ENCODE results near the gene XIRP1.

XIRP1 gene

GRCh38 chr3:39216176-39216790 is 23.9 kb upstream of the XIRP1 start:
- H3K9me3 Mint-ChIP-seq = no peaks in the 10 kb centered on the region
- peak overlapping the region; percentile 9 for H3K27ac Mint-ChIP-seq
- H3K36me3 Mint-ChIP-seq (ENCODE audit: low read depth) = peaks cover 6% of the 10 kb centered on the region
- H3K4me1 Mint-ChIP-seq (ENCODE audit: low read depth) = peaks cover 42% of the 10 kb centered on the region
- H3K27me3 Mint-ChIP-seq (ENCODE audit: low read depth) = peaks cover 41% of the 10 kb centered on the region
- peak overlapping the region; percentile 23 for H3K4me3 Mint-ChIP-seq

DNA sequence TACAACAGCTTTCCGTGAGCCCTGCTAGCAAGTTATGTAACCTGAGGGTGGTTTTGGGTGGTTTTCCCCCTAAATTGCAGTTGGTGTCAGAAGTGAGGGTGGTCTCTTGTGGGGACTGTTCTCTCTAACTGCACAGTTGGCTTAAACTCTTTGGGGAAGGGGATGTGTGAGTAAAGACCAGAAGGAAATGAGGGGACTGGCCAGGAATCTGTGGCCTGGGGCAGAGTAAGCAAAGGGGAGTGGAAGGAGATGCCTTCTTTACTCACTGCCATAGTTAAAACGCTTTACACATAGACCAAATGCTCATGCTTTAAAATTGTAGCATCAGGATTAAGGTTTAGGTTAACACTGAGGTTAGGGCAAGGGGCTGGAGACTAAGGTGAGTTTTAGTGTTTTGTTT is 21.2 kb upstream of the XIRP1 start:
- H3K27me3 Mint-ChIP-seq (ENCODE audit: low read depth) = peaks cover 28% of the 10 kb centered on the region
- H3K36me3 Mint-ChIP-seq (ENCODE audit: low read depth) = peaks cover 8% of the 10 kb centered on the region
- peaks cover 9% of the 10 kb centered on the region for H3K9me3 Mint-ChIP-seq
- peaks cover 33% of the 10 kb centered on the region for H3K4me1 Mint-ChIP-seq (ENCODE audit: low read depth)
- H3K4me3 Mint-ChIP-seq = no peak overlapping the region
- no peak overlapping the region for H3K27ac Mint-ChIP-seq

GRCh38 chr3:39212665-39213064 is 20.3 kb upstream of the XIRP1 start:
- H3K27me3 Mint-ChIP-seq (ENCODE audit: low read depth) = peaks cover 25% of the 10 kb centered on the region
- peaks cover 40% of the 10 kb centered on the region for H3K4me1 Mint-ChIP-seq (ENCODE audit: low read depth)
- peaks cover 9% of the 10 kb centered on the region for H3K9me3 Mint-ChIP-seq
- H3K27ac Mint-ChIP-seq = no peak overlapping the region
- H3K4me3 Mint-ChIP-seq = no peak overlapping the region
- peaks cover 10% of the 10 kb centered on the region for H3K36me3 Mint-ChIP-seq (ENCODE audit: low read depth)

- peaks cover 32% of the 10 kb centered on the region for H3K4me1 Mint-ChIP-seq (ENCODE audit: low read depth)
- no peak overlapping the region for H3K27ac Mint-ChIP-seq
- no peak overlapping the region for H3K4me3 Mint-ChIP-seq
- peaks cover 9% of the 10 kb centered on the region for H3K9me3 Mint-ChIP-seq
- H3K27me3 Mint-ChIP-seq (ENCODE audit: low read depth) = peaks cover 24% of the 10 kb centered on the region
- H3K36me3 Mint-ChIP-seq (ENCODE audit: low read depth) = peaks cover 7% of the 10 kb centered on the region
These were observed 19.1 kb upstream of the XIRP1 start for GRCh38 chr3:39211332-39212130.

DNA sequence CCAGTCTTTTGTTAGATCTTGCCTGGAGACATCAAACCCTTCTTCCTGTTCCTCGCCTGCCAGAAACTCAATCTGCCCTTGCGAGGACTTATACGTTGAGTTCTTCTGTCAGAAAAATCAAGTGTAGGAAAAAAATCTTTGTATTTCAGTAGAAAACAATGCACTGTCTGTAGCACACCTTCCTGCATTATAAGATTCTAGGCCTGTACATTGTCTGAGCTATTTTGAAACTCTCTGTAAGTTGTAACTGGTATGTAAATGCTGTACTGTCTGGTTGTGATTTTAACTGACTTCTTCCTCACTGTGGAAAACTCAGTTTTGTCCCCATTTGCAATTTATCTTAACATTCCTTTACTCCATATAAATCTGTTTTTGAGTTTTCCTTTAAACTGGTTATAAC is 17.7 kb upstream of the XIRP1 start:
- Mint-ChIP-seq H3K36me3 (ENCODE audit: low read depth) (peaks cover 6% of the 10 kb centered on the region), H3K9me3 (peaks cover 9% of the 10 kb centered on the region), H3K27me3 (ENCODE audit: low read depth) (peaks cover 33% of the 10 kb centered on the region), H3K27ac (no peak overlapping the region), H3K4me1 (ENCODE audit: low read depth) (peaks cover 24% of the 10 kb centered on the region), H3K4me3 (no peak overlapping the region)

DNA sequence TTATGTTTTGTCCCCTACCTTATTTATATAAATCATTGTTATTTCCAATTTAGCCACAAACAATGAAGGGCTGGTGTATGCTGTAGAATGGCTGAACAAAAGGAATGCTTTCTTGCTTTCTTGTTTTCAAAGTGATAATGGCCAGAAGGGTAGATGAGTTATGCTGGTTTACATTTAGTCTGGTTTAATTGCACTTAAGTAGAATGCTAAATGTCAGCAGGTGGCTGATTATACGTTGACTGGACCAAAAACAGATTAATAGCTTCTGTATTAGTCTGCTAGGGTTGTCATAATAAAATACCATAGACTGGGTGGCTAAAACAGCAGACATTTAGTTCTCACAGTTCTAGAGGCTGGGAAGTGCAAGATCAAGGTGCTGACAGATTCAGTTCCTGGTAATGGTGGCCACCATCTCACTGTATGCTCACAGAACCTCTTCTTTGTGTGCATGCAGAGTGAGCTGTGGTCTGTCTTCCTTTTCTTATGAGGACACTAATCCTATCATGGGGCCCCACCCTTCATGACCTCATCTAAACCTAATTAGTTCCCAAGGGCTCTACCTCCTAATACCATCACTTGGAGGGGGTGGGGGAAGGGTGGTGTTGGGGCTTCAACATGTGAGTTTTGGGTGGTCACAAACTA is 17.1 kb upstream of the XIRP1 start:
- H3K27me3 Mint-ChIP-seq (ENCODE audit: low read depth) = peaks cover 37% of the 10 kb centered on the region
- H3K4me1 Mint-ChIP-seq (ENCODE audit: low read depth) = peaks cover 23% of the 10 kb centered on the region
- peaks cover 9% of the 10 kb centered on the region for H3K9me3 Mint-ChIP-seq
- H3K27ac Mint-ChIP-seq = no peak overlapping the region
- peaks cover 6% of the 10 kb centered on the region for H3K36me3 Mint-ChIP-seq (ENCODE audit: low read depth)
- H3K4me3 Mint-ChIP-seq = no peak overlapping the region

DNA sequence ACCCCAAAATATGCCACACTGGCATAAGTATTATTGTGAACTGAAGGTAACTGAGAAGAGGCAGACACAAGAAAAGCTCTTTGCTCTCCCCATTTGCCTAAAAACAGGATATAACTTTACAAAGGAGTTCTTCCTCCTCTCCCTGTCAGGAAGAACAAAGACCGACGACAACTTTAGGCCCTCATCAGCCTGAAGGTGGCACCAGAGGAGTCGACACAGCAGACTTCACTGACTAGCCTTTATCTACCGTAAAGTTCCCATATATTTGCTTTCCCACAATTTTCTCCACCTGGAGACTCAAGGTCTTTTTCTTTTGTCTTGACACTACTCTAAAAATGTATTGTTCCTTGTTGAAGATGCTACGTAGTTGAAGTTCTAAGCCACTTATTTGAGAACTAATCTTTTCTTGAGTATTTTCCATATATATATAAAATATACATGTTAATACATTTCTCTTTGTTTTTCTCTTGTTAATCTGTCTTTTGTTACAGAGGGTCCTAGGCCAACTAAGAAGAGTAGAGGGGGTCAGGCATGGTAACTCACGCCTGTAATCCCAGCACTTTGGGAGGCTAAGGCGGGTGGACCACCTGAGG is 16.2 kb upstream of the XIRP1 start:
- no peak overlapping the region for H3K27ac Mint-ChIP-seq
- peaks cover 18% of the 10 kb centered on the region for H3K4me1 Mint-ChIP-seq (ENCODE audit: low read depth)
- H3K9me3 Mint-ChIP-seq = peaks cover 9% of the 10 kb centered on the region
- no peak overlapping the region for H3K4me3 Mint-ChIP-seq
- peaks cover 3% of the 10 kb centered on the region for H3K36me3 Mint-ChIP-seq (ENCODE audit: low read depth)
- H3K27me3 Mint-ChIP-seq (ENCODE audit: low read depth) = peaks cover 37% of the 10 kb centered on the region

DNA sequence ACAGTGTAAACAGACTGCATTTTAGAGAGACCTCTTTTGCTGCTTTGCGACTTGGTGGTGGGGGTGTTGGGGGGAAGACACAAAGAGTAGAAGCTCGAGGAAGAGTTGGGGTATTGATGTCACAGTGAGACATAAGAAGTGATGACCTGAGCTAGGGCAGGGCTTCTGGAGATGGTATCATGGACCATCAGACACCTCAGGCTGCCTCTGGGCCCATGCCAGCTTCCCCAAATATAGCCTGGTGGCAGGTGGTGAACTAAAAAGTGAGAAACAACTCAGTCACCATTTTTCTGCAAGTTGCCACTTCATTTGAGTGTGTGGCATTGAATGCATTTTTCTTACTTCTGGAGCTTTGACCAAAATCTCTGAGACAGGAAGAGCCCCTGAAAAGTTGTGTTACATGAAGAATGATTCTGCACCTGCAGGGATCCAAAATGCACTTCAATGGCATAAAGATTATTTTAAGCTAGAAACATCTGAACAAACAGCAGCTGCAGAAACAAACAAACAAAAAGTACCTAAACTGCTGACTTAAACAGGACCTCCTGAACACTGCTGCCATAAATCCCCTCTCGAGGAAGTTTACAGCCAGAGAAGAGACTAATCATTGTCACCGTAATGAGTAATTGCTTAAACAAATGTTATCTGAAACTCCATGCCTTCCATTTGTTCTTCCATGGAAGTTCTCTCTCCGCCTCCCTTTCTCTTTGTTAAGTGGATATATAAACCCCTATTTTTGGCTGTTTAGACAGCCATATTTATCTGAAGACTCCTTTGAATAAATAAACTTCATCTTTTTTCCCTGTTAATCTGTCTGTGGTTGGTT is 15.2 kb upstream of the XIRP1 start:
- peaks cover 45% of the 10 kb centered on the region for H3K27me3 Mint-ChIP-seq (ENCODE audit: low read depth)
- no peak overlapping the region for H3K27ac Mint-ChIP-seq
- peaks cover 9% of the 10 kb centered on the region for H3K9me3 Mint-ChIP-seq
- no peak overlapping the region for H3K4me3 Mint-ChIP-seq
- peaks cover 3% of the 10 kb centered on the region for H3K36me3 Mint-ChIP-seq (ENCODE audit: low read depth)
- peaks cover 18% of the 10 kb centered on the region for H3K4me1 Mint-ChIP-seq (ENCODE audit: low read depth)

- peaks cover 57% of the 10 kb centered on the region for H3K27me3 Mint-ChIP-seq (ENCODE audit: low read depth)
- H3K36me3 Mint-ChIP-seq (ENCODE audit: low read depth) = peaks cover 3% of the 10 kb centered on the region
- H3K9me3 Mint-ChIP-seq = peaks cover 9% of the 10 kb centered on the region
- H3K4me1 Mint-ChIP-seq (ENCODE audit: low read depth) = peaks cover 19% of the 10 kb centered on the region
- no peak overlapping the region for H3K4me3 Mint-ChIP-seq
- no peak overlapping the region for H3K27ac Mint-ChIP-seq
These were observed 13.6 kb upstream of the XIRP1 start for GRCh38 chr3:39205919-39206516.

- H3K27me3 Mint-ChIP-seq (ENCODE audit: low read depth) = peaks cover 59% of the 10 kb centered on the region
- no peak overlapping the region for H3K27ac Mint-ChIP-seq
- peaks cover 3% of the 10 kb centered on the region for H3K36me3 Mint-ChIP-seq (ENCODE audit: low read depth)
- H3K4me3 Mint-ChIP-seq = no peak overlapping the region
- peaks cover 9% of the 10 kb centered on the region for H3K9me3 Mint-ChIP-seq
- peaks cover 16% of the 10 kb centered on the region for H3K4me1 Mint-ChIP-seq (ENCODE audit: low read depth)
These were observed 12.7 kb upstream of the XIRP1 start for GRCh38 chr3:39205131-39205530.

- Mint-ChIP-seq H3K9me3 (no peaks in the 10 kb centered on the region), H3K27me3 (ENCODE audit: low read depth) (peaks cover 59% of the 10 kb centered on the region), H3K36me3 (ENCODE audit: low read depth) (peaks cover 4% of the 10 kb centered on the region), H3K27ac (no peak overlapping the region), H3K4me3 (no peak overlapping the region), H3K4me1 (ENCODE audit: low read depth) (peaks cover 11% of the 10 kb centered on the region)
These were observed 11.5 kb upstream of the XIRP1 start for GRCh38 chr3:39203860-39204259.

GRCh38 chr3:39203402-39203801 is 11.0 kb upstream of the XIRP1 start:
- no peaks in the 10 kb centered on the region for H3K9me3 Mint-ChIP-seq
- H3K4me3 Mint-ChIP-seq = no peak overlapping the region
- peaks cover 7% of the 10 kb centered on the region for H3K4me1 Mint-ChIP-seq (ENCODE audit: low read depth)
- no peak overlapping the region for H3K27ac Mint-ChIP-seq
- peaks cover 59% of the 10 kb centered on the region for H3K27me3 Mint-ChIP-seq (ENCODE audit: low read depth)
- peaks cover 4% of the 10 kb centered on the region for H3K36me3 Mint-ChIP-seq (ENCODE audit: low read depth)

DNA sequence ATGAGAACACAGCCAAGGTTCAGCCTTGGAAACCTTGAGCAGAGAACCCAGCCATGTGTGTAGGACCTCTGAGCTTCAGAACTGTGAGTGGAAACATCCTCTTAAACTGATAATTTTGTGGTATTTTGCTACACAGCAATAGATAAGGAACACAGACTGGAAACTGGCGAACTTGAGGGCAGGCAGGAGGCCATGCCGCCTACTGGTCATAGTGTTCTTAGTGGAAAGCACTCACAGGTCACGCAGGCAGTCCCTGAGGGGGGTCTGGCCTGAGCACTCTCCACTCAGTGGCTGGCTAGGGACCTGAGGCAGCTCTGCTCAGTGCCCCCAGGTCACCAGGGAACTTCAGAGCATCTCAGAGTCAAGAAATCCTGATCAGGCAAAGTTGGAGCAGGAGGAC is 9.7 kb upstream of the XIRP1 start:
- Mint-ChIP-seq H3K27ac (no peak overlapping the region), H3K36me3 (ENCODE audit: low read depth) (peaks cover 2% of the 10 kb centered on the region), H3K27me3 (ENCODE audit: low read depth) (peaks cover 56% of the 10 kb centered on the region), H3K4me1 (ENCODE audit: low read depth) (peaks cover 1% of the 10 kb centered on the region), H3K4me3 (no peak overlapping the region), H3K9me3 (no peaks in the 10 kb centered on the region)

All from T-helper 1 cell treated with Interleukin-12 subunit alpha and Interleukin-12 subunit beta and Interleukin-4 antibody, amounts not matched to agents 30 μg/mL and 1 μg/mL, for 36 hours (primary cell).